Measurements from ENCODE around the gene KDM3A.
A peak's percentile ranks its signal among the peaks of the same experiment; 100 is the strongest.

The KDM3A gene

DNA sequence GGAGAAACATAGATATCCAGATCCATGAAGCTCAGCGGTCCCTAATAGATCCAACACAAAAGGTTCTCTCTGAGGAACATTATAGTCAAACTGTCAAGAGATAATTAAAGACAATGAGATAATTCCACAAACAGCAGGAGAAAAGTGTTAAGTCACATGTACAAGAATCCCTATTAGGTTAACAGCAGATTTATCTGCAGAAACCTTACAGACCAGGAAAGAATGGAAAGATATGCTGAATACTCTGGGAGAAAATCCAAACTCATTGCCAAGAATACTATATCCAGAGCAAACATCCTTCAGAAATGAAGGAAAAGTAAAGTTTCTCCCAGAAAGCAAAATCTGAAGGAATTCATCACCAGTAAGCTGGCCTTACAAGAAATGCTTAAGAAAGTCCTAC lies 10.8 kb upstream of the KDM3A start:
- DNase-seq (ENCODE audit: low read depth in 2 of 2): no peak

DNA sequence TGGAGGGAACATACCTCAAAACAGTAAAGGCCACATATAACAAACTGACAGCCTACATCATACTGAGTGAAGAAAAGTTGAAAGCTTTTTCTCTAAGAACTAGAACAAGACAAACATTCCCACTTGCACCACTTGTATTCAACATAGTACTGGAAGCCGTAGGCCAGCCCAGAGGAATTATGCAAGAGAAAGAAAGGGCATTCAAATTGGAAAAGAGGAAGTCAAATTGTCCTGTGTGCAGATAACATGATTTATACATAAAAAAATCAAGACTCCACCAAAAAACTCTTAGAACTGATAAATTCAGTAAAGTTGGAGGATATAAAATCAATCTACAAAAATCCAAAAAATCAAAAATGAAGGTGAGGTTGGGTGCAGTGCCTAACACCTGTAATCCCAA lies 8.0 kb upstream of the KDM3A start:
- no peak for DNase-seq (ENCODE audit: low read depth in 2 of 2)

DNA sequence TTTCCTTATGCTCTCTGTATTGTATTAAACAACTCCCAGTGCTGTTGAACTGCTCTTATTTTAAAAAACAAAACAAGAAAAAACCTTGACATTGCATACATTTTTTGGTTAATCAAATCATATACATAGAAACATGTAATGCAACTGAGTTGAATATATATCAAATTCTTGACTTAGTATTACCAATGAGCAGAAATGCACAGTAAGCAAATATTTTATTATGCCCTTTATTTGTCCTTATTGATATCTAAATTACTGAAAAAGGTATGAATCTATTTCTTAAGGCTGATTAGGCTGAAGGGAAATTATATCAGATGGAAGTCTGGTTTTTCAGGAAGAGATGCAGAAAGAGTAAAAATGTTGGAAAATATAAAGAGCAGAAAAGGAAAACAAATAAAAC lies 6.9 kb upstream of the KDM3A start:
- no peak for DNase-seq (ENCODE audit: low read depth in 2 of 2)

DNA sequence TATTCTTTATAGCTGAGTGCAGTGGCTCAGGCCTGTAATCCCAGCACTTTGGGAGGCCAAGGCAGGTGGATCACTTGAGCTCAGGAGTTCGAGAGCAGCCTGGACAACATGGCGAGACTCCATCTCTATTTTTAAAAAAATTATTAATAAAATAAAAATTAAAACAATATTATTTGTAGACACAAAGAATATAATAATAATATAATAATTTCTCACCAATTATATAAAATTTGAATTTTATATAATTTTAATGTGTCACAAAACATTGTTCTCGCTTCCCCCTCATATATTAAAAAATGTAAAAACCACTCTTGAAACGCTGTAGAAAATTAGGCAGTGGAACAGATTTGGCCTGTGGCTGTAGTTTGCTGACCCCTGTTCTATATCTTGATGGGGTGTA lies 5.6 kb upstream of the KDM3A start:
- DNase-seq (ENCODE audit: low read depth in 2 of 2): no peak

DNA sequence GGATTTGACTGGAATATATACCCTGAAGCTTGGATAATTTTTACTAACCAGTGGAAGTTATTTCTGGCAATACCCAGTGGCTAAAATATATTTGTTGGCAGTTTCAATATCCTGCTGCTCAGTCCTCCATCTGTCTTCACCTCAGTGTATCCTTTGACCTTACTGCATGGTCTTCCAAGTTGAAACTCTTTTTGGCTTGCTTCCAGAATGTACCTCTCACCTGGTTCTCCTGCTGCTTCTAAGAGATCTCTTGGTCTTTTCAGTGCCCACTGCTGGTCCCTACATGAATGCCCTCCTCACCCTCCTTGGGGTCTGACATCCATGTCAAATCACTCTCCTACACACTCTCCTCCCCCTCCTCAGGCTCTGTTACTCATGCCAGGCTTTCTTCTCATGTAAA lies 4.8 kb upstream of the KDM3A start:
- DNase-seq (ENCODE audit: low read depth in 2 of 2): no peak

DNA sequence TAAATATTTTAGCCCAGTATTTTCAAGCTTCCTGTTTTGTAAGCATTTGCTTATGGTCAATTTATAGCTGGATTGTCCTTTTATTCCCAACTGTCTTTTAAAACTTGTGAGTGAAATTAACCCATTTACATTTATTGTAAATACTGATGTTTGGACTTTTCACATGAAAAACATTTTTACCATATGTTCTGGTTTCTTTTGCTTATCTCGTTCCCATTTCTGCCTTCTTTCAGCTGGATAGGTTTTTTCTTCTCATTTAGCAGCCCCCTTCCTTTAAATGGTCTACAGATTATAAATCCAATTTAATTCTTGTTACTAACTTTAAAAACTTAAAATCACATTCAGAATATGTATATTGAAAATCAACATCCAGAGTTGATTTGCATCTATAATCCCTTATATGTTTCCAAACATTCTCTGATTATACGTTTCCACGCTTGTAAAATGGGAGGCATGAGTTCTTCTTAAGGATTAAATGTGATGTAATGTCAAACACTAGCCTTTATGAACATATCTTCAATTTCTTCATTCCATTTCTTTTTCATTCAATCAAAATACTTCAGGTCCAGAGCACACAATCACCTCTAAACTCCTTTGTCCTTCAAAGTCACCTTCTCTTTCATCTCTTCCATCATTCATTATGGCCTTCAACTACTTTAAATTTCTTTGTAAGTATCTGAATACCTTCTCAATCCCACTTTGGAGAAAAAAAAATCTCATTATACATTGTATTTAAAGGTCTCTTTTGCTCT lies 1.1 kb upstream of the KDM3A start:
- DNase-seq (ENCODE audit: low read depth in 2 of 2): no peak

DNA sequence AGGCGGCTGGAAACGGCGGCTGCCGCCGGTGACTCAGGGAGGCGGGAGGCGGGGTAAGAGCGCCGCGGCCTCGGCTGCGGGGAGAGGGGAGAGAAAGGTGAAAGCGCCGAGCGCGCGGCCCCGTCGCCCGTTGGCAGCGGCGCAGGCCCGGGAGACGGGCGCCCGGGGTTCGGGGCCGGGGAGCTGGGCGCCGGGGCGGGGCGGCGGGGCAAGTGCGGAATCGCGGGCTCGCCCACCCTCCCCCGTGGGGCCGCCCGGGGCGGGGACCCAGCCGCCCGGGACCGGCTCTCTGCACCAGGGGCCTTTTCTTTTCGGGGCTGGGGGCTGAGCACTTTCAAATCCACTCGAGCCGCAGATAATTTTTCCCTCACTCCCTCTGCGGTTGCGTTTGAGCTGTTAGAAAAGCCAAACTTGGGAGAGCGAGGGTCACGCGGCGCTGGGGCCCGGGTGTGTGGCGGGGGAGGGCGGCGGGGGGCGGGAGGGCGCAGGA lies 266 bp downstream of the KDM3A start:
- no peak for DNase-seq (ENCODE audit: low read depth in 2 of 2)

DNA sequence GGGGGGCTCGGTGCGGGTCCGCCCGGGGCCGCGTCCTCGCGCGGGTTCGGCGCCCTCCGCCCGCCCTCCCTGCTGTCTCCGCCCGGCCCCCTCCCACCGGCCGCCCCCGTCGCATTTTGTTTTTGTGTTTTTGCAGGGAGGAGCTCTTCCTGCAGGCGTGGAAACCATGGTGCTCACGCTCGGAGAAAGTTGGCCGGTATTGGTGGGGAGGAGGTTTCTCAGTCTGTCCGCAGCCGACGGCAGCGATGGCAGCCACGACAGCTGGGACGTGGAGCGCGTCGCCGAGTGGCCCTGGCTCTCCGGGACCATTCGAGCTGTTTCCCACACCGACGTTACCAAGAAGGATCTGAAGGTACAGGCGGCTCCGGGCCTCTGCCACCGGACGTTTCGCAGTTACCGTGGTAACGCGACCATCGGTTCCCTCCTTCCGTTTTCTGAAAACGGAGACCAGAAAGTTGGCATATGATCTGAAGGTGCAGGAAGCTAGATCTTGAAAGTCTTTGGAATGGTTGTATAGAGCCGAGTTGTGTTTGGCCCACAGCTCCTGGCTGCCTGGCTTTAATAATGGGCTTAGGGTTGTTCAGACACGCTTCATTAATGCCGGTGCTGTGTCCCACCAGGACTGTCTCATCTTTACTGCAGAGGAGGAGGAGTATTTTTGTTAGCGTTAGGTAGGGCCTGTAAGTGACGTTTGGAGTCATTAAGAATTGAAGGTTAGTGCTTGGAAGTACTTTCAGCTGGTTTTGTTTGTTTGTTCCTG lies 891 bp downstream of the KDM3A start:
- peak; percentile 41 to 43 for DNase-seq (ENCODE audit: low read depth in 2 of 2)

DNA sequence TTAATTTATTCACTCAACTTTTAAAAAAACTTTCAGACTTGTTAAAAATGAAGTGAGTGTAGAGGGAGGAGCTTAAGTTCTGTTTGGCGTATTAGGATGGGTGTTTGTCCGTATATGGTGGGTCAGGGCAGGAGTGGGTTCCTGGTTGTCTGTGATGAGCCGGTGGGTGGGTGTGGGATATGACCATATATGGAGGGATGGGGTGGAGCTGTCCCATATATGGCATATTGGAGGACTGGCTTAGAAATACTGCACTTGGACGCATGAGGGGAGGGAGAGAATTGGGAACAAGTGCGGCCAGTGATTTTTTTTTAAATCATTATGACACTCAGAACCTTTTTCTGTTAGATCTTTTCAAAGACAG lies 1.5 kb downstream of the KDM3A start:
- DNase-seq (ENCODE audit: low read depth in 2 of 2): peak; percentile 67 to 76

DNA sequence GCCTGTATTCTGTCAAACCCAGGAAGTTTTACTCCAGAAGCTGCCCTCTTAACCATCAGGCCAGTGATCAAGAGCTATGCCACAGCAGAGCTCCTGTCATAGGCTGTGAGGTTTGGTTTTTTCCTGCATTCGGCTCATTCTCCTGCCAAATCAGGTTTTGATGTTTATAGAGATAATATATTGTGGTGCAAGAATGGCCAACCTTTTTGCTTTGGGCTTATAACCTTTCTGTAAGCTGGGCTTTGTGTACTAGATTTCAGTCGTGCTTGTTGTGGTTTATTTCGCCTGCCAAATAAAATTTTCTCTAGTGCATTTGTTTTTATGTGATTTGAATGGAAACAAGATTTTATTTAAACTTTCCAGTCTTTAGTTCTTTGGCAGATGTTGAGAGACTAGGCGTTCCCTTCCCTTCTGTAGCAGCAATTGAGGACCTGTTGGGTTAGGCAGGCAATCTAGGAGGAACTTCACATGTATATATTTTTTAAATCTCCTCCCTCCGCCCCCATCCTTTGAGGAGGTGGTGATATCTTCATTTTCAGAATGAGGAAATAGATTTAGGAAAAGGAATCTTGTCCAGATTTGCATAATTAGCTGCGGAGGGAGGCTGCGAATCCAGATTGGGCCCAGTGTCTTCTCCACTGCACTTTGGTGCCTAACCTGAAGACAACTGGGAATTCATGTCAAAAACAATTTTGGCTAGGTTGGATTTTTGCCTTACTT lies 2.6 kb downstream of the KDM3A start:
- DNase-seq (ENCODE audit: low read depth in 2 of 2): no peak

DNA sequence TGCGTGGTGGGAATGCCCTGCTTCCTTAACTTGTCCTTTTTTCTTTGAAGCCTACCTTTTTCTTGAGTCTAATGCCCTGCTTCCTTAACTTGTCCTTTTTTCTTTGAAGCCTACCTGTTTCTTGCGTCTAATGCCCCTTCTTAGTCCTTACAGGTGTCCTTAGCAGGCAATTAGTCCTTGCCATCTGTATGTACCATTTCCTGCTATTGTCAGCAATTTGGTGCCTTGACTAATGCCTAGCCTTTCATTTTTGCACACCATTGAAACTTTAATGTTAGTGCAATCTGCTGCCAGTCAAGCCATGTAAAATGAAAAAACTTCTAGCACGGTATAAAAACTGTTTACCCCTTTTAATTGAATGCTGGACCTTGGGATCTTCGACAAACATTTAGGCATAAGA lies 4.3 kb downstream of the KDM3A start:
- DNase-seq (ENCODE audit: low read depth in 2 of 2): no peak

DNA sequence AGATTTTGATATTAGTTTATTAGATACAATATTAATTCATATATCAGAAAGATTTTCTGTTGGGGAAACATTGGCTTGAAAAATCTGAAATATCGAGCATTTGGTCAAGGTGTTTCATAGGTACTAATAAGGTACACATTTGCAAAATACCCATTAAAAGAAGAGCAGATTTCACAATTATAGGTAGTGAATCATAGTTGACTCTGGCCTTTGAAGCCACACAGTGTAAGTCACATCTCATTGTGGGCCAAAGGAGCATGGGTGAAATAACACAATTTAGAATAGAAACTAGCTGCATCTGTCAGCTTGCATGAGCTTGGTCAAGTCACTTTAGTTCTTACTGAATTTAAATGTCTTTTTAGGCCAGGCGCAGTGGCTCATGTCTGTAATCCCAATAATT lies 4.9 kb downstream of the KDM3A start:
- no peak for DNase-seq (ENCODE audit: low read depth in 2 of 2)

DNA sequence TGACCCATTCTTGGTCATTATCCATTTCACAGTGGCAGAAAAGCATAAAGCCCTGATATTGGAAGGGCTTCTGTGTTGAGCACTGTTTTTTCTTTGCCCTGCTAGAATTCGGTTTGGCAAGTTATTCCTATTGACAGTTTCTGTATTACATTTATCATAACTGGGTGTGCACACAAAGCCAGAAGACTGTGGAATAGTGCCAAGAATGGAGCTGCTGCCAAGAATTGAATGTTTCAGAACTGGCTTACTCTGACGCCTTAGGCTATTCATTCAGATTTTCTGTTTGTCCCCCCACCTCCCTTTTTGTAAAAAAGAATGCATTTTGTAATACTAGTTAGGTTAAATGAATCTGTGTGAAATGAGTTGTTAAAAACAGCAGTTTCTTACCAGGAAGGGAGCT lies 12.7 kb downstream of the KDM3A start:
- no peak for DNase-seq (ENCODE audit: low read depth in 2 of 2)

DNA sequence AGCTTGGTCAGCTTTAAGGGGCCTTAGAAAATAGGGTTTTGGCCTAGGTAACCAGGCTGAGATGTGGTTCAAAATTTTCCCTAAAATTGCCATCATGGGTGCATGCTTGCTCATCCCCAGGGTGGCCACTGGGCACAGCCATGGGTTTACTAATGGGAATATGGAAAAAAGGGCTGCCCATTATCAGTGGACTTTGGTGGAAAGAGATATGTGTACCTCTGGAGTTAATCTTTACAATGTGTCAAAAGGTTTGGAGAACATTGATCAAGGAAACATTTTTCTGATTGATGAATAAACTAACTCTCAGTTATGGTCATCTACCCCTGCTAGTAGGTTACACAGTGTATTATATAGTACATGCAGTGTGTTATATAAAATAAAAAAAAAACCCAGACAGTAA lies 13.1 kb downstream of the KDM3A start:
- no peak for DNase-seq (ENCODE audit: low read depth in 2 of 2)

DNA sequence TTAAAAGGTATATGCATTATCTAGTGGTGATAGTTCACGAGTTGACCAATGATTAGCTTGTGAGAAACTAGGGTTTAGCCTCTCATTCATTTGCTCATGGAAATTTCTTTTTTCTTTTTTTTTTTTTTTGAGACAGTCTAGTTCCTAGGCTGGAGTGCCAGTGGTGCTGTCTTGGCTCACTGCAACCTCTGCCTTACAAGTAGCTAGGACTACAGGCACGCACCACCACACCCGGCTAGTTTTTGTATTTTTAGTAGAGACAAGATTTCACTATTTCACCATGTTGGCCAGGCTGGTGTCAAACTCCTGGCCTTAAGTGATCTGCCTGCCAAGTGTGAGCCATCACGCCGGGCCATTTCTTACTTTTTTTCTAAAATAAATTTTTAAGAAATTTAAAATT lies 14.0 kb downstream of the KDM3A start:
- DNase-seq (ENCODE audit: low read depth in 2 of 2): no peak

DNA sequence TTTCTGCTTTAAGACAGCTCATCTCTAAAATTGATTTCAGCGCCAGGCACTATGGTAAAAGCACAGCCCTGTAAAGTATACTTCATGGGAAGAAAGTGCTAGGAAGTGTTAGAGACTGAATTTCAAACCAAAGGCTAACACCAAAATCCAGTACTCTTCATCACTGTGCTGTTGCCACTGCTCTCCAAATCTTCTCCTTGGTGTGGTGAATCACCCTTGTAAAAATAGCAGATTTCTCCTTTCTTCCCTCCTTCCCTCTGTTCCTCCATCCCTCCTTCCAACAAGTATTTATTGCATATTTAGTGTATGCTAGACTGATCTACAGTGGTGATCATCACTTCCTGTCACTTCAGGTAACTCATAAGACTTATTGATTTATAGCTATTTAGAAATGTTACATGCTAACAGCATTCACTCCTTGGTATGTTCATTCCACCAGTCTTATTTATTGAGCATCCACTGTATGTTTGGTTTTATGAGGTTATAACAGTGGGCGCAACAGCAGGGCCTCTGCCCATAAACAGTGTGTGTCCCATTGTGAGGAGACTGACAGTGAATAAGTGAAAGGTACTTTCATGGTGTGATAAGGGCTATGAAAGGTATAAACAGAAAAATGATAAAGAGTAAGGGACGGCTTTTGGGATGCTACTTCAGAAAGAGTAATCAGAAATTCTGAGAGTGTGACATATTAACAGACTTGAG lies 20.0 kb downstream of the KDM3A start:
- no peak for DNase-seq (ENCODE audit: low read depth in 2 of 2)

DNA sequence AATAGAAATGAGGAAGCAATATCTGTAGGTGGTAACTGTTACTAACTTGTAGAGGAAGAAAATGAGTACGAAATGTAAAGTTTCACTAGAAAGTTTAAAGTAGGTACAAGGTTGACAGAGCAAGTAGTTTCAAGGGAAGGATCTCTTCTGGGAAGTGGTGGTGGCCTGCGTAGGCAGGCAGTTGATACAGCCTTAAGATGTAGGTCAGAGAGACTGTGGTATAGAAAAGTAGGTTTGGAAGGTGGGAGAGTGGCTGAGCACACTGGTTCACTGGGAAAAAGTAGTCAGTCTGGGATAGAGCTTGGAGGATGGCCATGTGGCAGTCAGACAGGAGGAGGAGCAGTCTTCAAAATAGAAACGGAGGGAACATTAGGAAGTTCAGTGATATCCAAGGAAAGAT lies 23.5 kb downstream of the KDM3A start:
- DNase-seq (ENCODE audit: low read depth in 2 of 2): no peak

DNA sequence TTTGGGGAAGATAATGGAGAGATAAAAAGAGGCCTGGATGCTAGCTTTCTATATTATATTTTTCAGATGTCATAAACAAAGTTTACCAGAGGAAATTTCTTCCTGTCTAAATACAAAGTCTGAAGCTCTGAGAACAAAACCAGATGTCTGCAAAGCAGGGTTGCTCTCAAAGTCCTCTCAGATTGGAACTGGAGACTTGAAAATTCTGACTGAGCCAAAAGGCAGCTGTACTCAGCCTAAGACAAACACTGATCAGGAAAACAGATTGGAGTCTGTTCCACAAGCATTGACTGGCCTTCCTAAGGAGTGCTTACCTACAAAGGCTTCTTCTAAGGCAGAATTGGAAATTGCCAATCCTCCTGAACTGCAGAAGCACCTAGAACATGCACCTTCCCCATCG lies 25.1 kb downstream of the KDM3A start:
- no peak for DNase-seq (ENCODE audit: low read depth in 2 of 2)

DNA sequence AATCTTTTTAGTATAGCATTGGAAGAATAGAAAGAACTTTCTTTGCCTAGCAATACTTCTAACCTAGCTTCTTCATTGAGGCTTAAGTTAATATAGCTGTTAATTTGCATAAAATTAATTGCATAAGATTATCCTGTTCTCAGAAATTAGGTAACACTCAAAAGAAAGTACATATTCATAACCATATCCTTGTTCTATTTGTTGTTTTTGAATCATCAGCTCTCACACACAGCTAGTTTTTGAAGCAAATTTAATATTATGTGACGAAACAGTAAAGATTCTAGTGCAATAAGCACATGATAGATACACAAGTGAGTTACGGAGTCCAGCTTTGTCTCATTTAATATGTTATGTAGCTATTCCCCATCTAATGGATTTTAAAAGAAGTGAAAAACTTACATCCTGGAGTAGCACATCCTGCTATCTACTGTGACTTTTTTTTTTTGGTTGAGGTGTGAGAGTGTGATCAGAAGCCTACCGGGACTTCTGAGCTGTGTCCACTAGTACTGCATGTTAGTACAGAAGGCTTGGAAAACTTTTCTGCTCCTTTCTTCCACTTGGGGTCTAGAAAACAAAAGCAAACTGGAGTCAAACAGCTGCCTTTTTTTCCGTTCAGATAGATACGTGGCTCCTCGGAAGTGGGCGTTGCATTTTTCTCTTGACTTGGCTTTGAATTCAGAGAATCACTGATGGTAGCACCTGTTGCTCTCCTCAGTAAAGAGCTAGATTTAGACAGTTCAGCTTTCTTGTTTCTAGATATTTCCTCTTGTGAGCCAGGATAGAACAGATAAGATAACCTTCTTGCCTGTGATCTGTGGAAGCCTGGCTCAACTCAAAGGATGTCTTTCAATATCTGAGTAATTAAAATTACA lies 27.2 kb downstream of the KDM3A start:
- no peak for DNase-seq (ENCODE audit: low read depth in 2 of 2)

DNA sequence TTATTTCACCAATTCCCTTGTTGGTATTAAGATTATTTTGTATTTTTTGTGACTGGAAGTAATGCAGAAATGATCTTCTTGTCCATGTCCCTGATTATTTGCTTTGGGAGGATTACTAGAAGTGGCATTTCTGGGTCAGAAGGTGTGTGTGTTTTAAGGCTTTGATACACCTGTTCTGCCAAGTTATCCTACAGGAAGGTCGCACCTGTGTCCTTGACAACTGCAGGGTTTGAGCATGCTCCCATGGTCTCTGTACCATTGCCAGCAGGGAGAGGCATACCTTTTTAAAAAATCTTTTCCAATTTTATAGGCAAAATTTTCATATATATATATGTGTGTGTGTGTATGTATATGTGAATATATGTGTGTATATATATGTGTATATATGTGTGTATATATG lies 29.7 kb downstream of the KDM3A start:
- DNase-seq (ENCODE audit: low read depth in 2 of 2): no peak

DNA sequence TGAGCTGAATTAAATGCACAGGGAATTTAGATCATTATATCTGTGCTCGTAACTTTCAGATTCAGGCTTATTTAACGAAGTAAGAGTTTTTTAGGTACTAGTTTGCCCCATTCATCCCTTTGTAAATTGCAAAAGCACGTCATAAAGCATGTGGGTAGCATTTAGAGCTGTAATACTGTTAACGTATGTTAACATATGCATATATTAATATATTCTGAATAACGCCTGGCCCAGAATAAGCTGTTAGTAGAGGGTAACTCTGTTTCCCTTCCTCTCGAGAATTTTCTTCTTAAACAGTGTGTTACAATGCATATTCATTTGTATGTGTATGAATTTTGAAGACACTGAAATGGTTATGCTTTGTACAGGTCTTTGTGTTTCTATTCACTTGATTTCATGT lies 30.5 kb downstream of the KDM3A start:
- no peak for DNase-seq (ENCODE audit: low read depth in 2 of 2)
